Smooth muscle cell of the pulmonary artery (primary cell): ENCODE data around the gene CATSPER4. TPM values are rescaled to one million over a fixed set of nuclear protein-coding genes. Genes with fewer than 3 reads are reported as not detected.

Experiments
- total RNA-seq: library from RNA; depleted of rRNA; stranded (reverse); fragments of >200 nt; gene quantifications from 2 replicates; pipeline ENCODE4 v1.2.3, GENCODE V29; 2014

CATSPER4 gene
- not detected in 2 replicates for total RNA-seq

GRCh38 chr1:26190373-26190987 is at the start of gene CATSPER4:
Gene CATSPER4, plus strand, starts transcription at chr1:26190602. Its CDS starts 26 bp downstream, at chr1:26190628.

GRCh38 chr1:26158908-26159742 is 31.3 kb upstream of the CATSPER4 start, which contains the start of gene FAM110D:
Gene FAM110D, plus strand, starts transcription at chr1:26159079. Its CDS starts 2,213 bp downstream, at chr1:26161292.

GRCh38 chr1:26168410-26169197 is 21.8 kb upstream of the CATSPER4 start, which contains the start of gene C1orf232:
Gene C1orf232, minus strand, starts transcription at chr1:26168963. Its CDS starts 464 bp downstream, at chr1:26168499.

GRCh38 chr1:26169669-26170471 is 20.5 kb upstream of the CATSPER4 start, which contains the start of gene ZNF593:
Gene ZNF593, plus strand, starts transcription at chr1:26169908. Its CDS starts 76 bp downstream, at chr1:26169984.

GRCh38 chr1:26171084-26172072 is 19.0 kb upstream of the CATSPER4 start, which contains the start of gene ZNF593OS:
Gene ZNF593OS, minus strand, starts transcription at chr1:26171832. Its CDS starts 171 bp downstream, at chr1:26171661.

GRCh38 chr1:26177182-26177684 is 13.2 kb upstream of the CATSPER4 start, which contains the start of gene CNKSR1:
Gene CNKSR1, plus strand, starts transcription at chr1:26177491. Its CDS starts 57 bp downstream, at chr1:26177548.

GRCh38 chr1:26233903-26234643 is 43.7 kb downstream of the CATSPER4 start, which contains the start of gene CEP85:
Gene CEP85, plus strand, starts transcription at chr1:26234200. Its CDS starts 5,584 bp downstream, at chr1:26239784.

Other genes with a start within 250 kb of the CATSPER4 start
- 11.2 and 12.1 TPM in 2 replicates for gene PAFAH2, start 192.5 kb upstream of the CATSPER4 start, total RNA-seq
- 0.20 and 0.33 TPM in 2 replicates for gene EXTL1, start 168.8 kb upstream of the CATSPER4 start, total RNA-seq
- not detected in 2 replicates for gene SLC30A2, start 144.5 kb upstream of the CATSPER4 start, total RNA-seq
- 0.07 and 0.30 TPM in 2 replicates for gene TRIM63, start 123.0 kb upstream of the CATSPER4 start, total RNA-seq
- 3.5 and 4.1 TPM in 2 replicates for gene PDIK1L, start 78.8 kb upstream of the CATSPER4 start, total RNA-seq
- not detected in 2 replicates for gene FAM110D, start 31.5 kb upstream of the CATSPER4 start, total RNA-seq
- gene C1orf232, start 21.6 kb upstream of the CATSPER4 start, total RNA-seq, result not detected in 2 replicates
- gene ZNF593, start 20.7 kb upstream of the CATSPER4 start, total RNA-seq, result 13.6 and 14.0 TPM in 2 replicates
- not detected in 2 replicates for gene ZNF593OS, start 18.8 kb upstream of the CATSPER4 start, total RNA-seq
- 0.07 and 0.69 TPM in 2 replicates for gene CNKSR1, start 13.1 kb upstream of the CATSPER4 start, total RNA-seq
- gene CEP85, start 43.6 kb downstream of the CATSPER4 start, total RNA-seq, result 6.1 and 6.9 TPM in 2 replicates
- gene SH3BGRL3, start 89.5 kb downstream of the CATSPER4 start, total RNA-seq, result 68.1 and 84.3 TPM in 2 replicates
- 3.1 and 3.8 TPM in 2 replicates for gene UBXN11, start 116.0 kb downstream of the CATSPER4 start, total RNA-seq
- not detected in 2 replicates for gene CD52, start 127.4 kb downstream of the CATSPER4 start, total RNA-seq
- gene CRYBG2, start 163.5 kb downstream of the CATSPER4 start, total RNA-seq, result not detected in 2 replicates
- gene ZNF683, start 182.1 kb downstream of the CATSPER4 start, total RNA-seq, result not detected in 2 replicates
- not detected in 2 replicates for gene LIN28A, start 220.2 kb downstream of the CATSPER4 start, total RNA-seq
- 51.0 and 61.8 TPM in 2 replicates for gene DHDDS, start 241.7 kb downstream of the CATSPER4 start, total RNA-seq